Testis (tissue), 2 donors: ENCODE data around the gene ICE2.

Experiments
- POLR2A ChIP-seq: fragments of 450-650 bp; IDR thresholded peaks from one replicate; pipeline ENCODE4 v1.6.1; 2017; ENCODE audit warnings: antibody characterized with exemption, mild to moderate bottlenecking, moderate library complexity
- TF ChIP-seq, protein P1 (sequence below), 3 experiments: fragments of 450-650 bp in 2 of 3; fragments of 200-600 bp in 1 of 3; sonication (generic) in 1 of 3; IDR thresholded peaks; one replicate each; pipeline ENCODE4 v1.5.1; 2016 to 2019; ENCODE audit warnings: antibody characterized with exemption in 3 of 3, mild to moderate bottlenecking in 2 of 3, moderate library complexity in 1 of 3

DNA sequence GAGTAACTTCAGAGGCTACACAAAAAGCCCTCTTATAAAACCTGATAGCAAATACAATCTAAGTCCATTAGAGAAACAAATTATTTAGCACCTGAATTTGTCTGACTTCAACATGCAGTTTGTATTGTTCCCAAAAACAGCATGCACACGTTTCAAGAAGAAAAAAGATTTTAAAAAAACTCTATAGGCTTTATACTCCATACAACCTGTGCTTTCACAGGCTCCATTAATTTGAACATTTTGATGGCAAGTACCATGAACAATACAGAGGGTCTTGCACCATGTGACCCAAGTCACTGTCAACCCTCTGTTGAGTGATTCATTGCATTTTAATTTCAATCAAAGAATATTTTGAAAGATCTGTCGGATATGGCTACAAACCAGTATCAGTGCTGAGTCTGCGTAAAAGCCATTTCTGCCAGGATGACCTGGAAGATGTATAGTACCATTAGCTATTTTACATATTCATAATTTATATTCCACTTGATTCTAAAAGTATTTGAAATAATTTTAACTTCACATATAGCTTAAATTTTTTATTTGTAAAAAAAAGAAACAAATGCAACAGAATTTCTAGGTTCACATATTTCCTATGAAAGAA is 94.3 kb downstream of the ICE2 start:
- TF ChIP-seq, protein P1, sequence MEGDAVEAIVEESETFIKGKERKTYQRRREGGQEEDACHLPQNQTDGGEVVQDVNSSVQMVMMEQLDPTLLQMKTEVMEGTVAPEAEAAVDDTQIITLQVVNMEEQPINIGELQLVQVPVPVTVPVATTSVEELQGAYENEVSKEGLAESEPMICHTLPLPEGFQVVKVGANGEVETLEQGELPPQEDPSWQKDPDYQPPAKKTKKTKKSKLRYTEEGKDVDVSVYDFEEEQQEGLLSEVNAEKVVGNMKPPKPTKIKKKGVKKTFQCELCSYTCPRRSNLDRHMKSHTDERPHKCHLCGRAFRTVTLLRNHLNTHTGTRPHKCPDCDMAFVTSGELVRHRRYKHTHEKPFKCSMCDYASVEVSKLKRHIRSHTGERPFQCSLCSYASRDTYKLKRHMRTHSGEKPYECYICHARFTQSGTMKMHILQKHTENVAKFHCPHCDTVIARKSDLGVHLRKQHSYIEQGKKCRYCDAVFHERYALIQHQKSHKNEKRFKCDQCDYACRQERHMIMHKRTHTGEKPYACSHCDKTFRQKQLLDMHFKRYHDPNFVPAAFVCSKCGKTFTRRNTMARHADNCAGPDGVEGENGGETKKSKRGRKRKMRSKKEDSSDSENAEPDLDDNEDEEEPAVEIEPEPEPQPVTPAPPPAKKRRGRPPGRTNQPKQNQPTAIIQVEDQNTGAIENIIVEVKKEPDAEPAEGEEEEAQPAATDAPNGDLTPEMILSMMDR (IDR thresholded peaks at IDR 0.05), result no peak
- TF ChIP-seq POLR2A, result no peak
